SK-N-SH treated with all-trans-retinoic acid at 6 μM for 48 hours (cell line): ENCODE results near the gene ME2.

Experiments
- ARNTL ChIP-seq: fragments of 450-650 bp; formaldehyde crosslinking; IDR thresholded peaks from 2 replicates; pipeline ENCODE4 v1.5.0; 2020; ENCODE audit warnings: low read depth, mild to moderate bottlenecking, moderate library complexity, borderline replicate concordance
- ESRRG ChIP-seq: fragments of 250-450 bp; sonication (Bioruptor Pico); IDR thresholded peaks from 2 replicates; pipeline ENCODE4 v1.6.1; 2021; ENCODE audit warnings: mild to moderate bottlenecking
- PPARA ChIP-seq: fragments of 250-450 bp; sonication (Bioruptor Pico); IDR thresholded peaks from 2 replicates; pipeline ENCODE4 v1.5.0; 2020; ENCODE audit warnings: mild to moderate bottlenecking, borderline replicate concordance
- RARB ChIP-seq: fragments of 250-450 bp; sonication (Bioruptor Pico); IDR thresholded peaks from 2 replicates; pipeline ENCODE4 v1.8.0; 2021; ENCODE audit warnings: mild to moderate bottlenecking, moderate library complexity
- SNAI2 ChIP-seq: fragments of 250-450 bp; sonication (Bioruptor Pico); IDR thresholded peaks from 2 replicates; pipeline ENCODE4 v1.5.0; 2020; ENCODE audit warnings: mild to moderate bottlenecking, moderate library complexity
- TOX ChIP-seq: fragments of 250-450 bp; sonication (Bioruptor Pico); IDR thresholded peaks from 2 replicates; pipeline ENCODE4 v1.8.0; 2021; ENCODE audit warnings: mild to moderate bottlenecking, moderate library complexity, borderline replicate concordance
- ZFP3 ChIP-seq: fragments of 250-450 bp; sonication (Bioruptor Pico); IDR thresholded peaks from 2 replicates; pipeline ENCODE4 v1.5.0; 2020; ENCODE audit warnings: mild to moderate bottlenecking, moderate library complexity
- ZFP30 ChIP-seq: fragments of 450-650 bp; formaldehyde crosslinking; IDR thresholded peaks from 2 replicates; pipeline ENCODE4 v1.5.0; 2022; ENCODE audit warnings: mild to moderate bottlenecking, moderate library complexity
- ZNF70 ChIP-seq: fragments of 450-650 bp; formaldehyde crosslinking; IDR thresholded peaks from 2 replicates; pipeline ENCODE4 v1.5.0; 2020; ENCODE audit warnings: mild to moderate bottlenecking, moderate library complexity
- ZNF8 ChIP-seq: fragments of 450-650 bp; formaldehyde crosslinking; IDR thresholded peaks from 2 replicates; pipeline ENCODE4 v1.5.0; 2020; ENCODE audit warnings: mild to moderate bottlenecking, moderate library complexity
- TF ChIP-seq, protein P1 (sequence below): fragments of 250-450 bp; sonication (Bioruptor Pico); IDR thresholded peaks from 2 replicates; pipeline ENCODE4 v1.8.0; 2020; ENCODE audit warnings: mild to moderate bottlenecking, moderate library complexity, borderline replicate concordance
- TF ChIP-seq, protein P2 (sequence below): fragments of 250-450 bp; sonication (Bioruptor Pico); IDR thresholded peaks from 2 replicates; pipeline ENCODE4 v1.5.0; 2020; ENCODE audit warnings: mild to moderate bottlenecking, moderate library complexity
- TF ChIP-seq, protein P3 (sequence below): fragments of 250-450 bp; sonication (Bioruptor Pico); IDR thresholded peaks from 2 replicates; pipeline ENCODE4 v1.8.0; 2021; ENCODE audit warnings: low read depth, mild to moderate bottlenecking, moderate library complexity, borderline replicate concordance
- TF ChIP-seq, protein P4 (sequence below): fragments of 250-450 bp; sonication (Bioruptor Pico); IDR thresholded peaks from 2 replicates; pipeline ENCODE4 v1.5.1; 2020; ENCODE audit warnings: low read depth, mild to moderate bottlenecking, moderate library complexity

DNA sequence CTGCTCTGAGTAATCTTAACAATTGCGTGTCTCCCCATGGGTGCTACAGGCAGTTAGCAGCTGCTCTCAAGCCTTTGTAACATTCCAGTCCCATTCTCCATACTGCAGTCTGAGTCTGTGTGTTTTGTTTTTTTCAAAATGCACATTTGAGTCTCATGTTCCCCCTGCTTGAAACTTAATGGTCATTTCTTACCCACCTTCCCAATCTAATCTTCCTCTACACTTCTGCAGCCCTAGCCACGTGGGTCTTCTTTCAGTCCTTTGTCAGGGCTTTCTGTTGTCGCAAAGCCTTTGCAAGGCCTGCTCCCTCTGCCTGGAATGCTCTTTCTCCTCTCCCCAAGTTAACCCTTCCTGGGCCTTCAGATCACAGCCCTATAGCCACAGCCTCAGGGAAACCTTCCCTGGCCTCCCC is 113.4 kb downstream of the ME2 start:
- TF ChIP-seq ZNF8 (CRISPR knock-in tag), result no peak
- TF ChIP-seq, protein P1, sequence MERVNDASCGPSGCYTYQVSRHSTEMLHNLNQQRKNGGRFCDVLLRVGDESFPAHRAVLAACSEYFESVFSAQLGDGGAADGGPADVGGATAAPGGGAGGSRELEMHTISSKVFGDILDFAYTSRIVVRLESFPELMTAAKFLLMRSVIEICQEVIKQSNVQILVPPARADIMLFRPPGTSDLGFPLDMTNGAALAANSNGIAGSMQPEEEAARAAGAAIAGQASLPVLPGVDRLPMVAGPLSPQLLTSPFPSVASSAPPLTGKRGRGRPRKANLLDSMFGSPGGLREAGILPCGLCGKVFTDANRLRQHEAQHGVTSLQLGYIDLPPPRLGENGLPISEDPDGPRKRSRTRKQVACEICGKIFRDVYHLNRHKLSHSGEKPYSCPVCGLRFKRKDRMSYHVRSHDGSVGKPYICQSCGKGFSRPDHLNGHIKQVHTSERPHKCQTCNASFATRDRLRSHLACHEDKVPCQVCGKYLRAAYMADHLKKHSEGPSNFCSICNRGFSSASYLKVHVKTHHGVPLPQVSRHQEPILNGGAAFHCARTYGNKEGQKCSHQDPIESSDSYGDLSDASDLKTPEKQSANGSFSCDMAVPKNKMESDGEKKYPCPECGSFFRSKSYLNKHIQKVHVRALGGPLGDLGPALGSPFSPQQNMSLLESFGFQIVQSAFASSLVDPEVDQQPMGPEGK (CRISPR knock-in tag), result no peak
- no peak for TF ChIP-seq ZNF70
- TF ChIP-seq, protein P2, sequence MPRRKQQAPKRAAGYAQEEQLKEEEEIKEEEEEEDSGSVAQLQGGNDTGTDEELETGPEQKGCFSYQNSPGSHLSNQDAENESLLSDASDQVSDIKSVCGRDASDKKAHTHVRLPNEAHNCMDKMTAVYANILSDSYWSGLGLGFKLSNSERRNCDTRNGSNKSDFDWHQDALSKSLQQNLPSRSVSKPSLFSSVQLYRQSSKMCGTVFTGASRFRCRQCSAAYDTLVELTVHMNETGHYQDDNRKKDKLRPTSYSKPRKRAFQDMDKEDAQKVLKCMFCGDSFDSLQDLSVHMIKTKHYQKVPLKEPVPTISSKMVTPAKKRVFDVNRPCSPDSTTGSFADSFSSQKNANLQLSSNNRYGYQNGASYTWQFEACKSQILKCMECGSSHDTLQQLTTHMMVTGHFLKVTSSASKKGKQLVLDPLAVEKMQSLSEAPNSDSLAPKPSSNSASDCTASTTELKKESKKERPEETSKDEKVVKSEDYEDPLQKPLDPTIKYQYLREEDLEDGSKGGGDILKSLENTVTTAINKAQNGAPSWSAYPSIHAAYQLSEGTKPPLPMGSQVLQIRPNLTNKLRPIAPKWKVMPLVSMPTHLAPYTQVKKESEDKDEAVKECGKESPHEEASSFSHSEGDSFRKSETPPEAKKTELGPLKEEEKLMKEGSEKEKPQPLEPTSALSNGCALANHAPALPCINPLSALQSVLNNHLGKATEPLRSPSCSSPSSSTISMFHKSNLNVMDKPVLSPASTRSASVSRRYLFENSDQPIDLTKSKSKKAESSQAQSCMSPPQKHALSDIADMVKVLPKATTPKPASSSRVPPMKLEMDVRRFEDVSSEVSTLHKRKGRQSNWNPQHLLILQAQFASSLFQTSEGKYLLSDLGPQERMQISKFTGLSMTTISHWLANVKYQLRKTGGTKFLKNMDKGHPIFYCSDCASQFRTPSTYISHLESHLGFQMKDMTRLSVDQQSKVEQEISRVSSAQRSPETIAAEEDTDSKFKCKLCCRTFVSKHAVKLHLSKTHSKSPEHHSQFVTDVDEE, result no peak
- TF ChIP-seq, protein P3, sequence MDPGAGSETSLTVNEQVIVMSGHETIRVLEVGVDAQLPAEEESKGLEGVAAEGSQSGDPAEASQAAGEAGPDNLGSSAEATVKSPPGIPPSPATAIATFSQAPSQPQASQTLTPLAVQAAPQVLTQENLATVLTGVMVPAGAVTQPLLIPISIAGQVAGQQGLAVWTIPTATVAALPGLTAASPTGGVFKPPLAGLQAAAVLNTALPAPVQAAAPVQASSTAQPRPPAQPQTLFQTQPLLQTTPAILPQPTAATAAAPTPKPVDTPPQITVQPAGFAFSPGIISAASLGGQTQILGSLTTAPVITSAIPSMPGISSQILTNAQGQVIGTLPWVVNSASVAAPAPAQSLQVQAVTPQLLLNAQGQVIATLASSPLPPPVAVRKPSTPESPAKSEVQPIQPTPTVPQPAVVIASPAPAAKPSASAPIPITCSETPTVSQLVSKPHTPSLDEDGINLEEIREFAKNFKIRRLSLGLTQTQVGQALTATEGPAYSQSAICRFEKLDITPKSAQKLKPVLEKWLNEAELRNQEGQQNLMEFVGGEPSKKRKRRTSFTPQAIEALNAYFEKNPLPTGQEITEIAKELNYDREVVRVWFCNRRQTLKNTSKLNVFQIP (CRISPR knock-in tag), result no peak
- TF ChIP-seq ZFP3 (CRISPR knock-in tag), result no peak
- TF ChIP-seq ZFP30 (CRISPR knock-in tag), result no peak
- TF ChIP-seq RARB (CRISPR knock-in tag), result no peak
- TF ChIP-seq TOX (CRISPR knock-in tag), result no peak
- TF ChIP-seq ARNTL (CRISPR knock-in tag), result no peak
- no peak for TF ChIP-seq ESRRG (CRISPR knock-in tag)
- TF ChIP-seq SNAI2, result no peak
- TF ChIP-seq, protein P4, sequence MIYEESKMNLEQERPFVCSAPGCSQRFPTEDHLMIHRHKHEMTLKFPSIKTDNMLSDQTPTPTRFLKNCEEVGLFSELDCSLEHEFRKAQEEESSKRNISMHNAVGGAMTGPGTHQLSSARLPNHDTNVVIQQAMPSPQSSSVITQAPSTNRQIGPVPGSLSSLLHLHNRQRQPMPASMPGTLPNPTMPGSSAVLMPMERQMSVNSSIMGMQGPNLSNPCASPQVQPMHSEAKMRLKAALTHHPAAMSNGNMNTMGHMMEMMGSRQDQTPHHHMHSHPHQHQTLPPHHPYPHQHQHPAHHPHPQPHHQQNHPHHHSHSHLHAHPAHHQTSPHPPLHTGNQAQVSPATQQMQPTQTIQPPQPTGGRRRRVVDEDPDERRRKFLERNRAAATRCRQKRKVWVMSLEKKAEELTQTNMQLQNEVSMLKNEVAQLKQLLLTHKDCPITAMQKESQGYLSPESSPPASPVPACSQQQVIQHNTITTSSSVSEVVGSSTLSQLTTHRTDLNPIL (CRISPR knock-in tag), result no peak
- no peak for TF ChIP-seq PPARA (CRISPR knock-in tag)
